Mucosa of descending colon (tissue), 3 donors: ENCODE results near the gene SHROOM2. TPM values are rescaled to one million over a fixed set of nuclear protein-coding genes. Genes with fewer than 3 reads are reported as not detected.

Experiments
- ATAC-seq: fragments of 200-7000 bp; cut with Tn5 transposase; one replicate; pipeline ENCODE4 v1.9.1; 2020; ENCODE audit warnings: mild to moderate bottlenecking, moderate library complexity
- DNase-seq, 3 donors: peaks; one replicate each; pipeline ENCODE4 v3.0.0-alpha.2; 2020
- H3K36me3 ChIP-seq: fragments of 200-600 bp; one replicate; pipeline ENCODE4 v1.8.0; 2021; ENCODE audit warnings: low read depth, mild to moderate bottlenecking
- H3K4me1 ChIP-seq: fragments of 200-600 bp; one replicate; pipeline ENCODE4 v1.8.0; 2021; ENCODE audit warnings: low read depth, mild to moderate bottlenecking
- H3K4me3 ChIP-seq: fragments of 200-600 bp; one replicate; pipeline ENCODE4 v1.8.0; 2021; ENCODE audit warnings: mild to moderate bottlenecking
- H3K9me3 ChIP-seq: fragments of 200-600 bp; one replicate; pipeline ENCODE4 v1.8.0; 2021; ENCODE audit warnings: mild to moderate bottlenecking
- intact Hi-C, 2 donors: fragments of 100-400 bp; cut with DNase I in 1 of 2; cut with micrococcal nuclease in 1 of 2; formaldehyde crosslinking; loops; one replicate each; pipeline versions ENCODE4 v1.11.0 to v1.11.1; 2022; cut with DNase I, micrococcal nuclease
- total RNA-seq, 3 donors: library from RNA; stranded (reverse); fragmentation: NEBNext Ultra II Directional in 2 of 3; extraction: Animal tissue kit (Norgen Biotek cat#: 25700) in 2 of 3; gene quantifications; one replicate each; pipeline versions ENCODE4 v1.2.1 to v1.2.4, GENCODE V29; 2021 to 2023
- TF ChIP-seq, protein P1 (sequence below): fragments of 200-600 bp; IDR thresholded peaks from one replicate; pipeline ENCODE4 v1.8.0; 2022; ENCODE audit warnings: antibody characterized with exemption, mild to moderate bottlenecking
- donor health status: DM: no; HTN: no; CAD: no; lungs with moderate emphysema.
- donor health status: DM: no; HTN: no; CAD: no.
- donor health status: DM: no; HTN: yes; CAD: no.

The SHROOM2 gene
- total RNA-seq, 3 donors from 2014 or later, result 1.2 to 11.5 (median 5.1) TPM

DNA sequence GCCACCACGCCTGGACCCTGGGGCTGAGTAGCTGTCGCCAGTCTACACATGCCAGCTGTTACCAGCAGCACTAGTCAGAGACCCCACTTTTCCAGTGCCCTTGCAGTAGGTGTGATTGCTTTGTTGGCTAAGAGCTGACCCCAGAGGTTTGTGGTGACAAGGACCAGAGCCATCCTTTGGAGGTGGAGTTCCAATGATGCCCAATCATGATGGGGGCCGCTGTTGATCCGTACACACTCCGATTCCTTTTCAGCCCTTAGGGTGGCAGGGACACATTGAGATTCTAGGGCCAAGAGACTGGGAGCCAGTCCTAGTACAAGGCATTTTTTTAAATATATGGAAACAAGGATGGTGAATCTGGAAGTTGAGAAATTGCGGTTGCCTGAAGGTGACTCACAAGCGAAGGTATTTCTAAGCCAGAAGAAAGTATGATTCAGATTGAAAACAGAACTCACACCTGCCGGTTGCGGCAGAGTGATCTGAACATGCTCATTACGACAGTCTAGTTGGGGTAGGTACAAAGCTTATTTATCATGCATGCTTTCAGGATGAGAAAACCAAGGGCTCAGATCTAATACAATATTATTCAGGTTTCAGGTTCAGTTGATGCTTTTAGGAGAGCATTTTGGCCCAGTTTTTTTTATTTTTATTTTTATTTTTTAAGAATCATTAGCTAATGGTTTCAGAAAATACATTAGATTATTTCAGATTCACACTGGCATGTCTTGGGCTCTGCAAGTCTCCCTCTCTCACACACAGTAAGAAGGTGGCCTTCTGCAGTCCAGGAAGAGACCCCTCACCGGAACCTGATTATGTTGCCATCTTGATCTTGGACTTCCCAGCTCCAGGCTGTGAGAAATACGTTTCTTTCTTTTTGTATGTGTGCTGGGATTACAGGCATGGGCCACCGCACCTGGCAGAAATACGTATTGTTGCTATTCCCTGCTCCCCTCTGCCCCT is 43.4 kb downstream of the SHROOM2 start:
- H3K4me3 ChIP-seq, result no peak overlapping the region
- intact Hi-C loops, result no loop called here
- no peak for DNase-seq
- H3K9me3 ChIP-seq, result no peaks in the 10 kb centered on the region
- H3K36me3 ChIP-seq, result no peaks in the 10 kb centered on the region
- ATAC-seq, result no peak
- H3K4me1 ChIP-seq, result no peaks in the 10 kb centered on the region
- TF ChIP-seq, protein P1, sequence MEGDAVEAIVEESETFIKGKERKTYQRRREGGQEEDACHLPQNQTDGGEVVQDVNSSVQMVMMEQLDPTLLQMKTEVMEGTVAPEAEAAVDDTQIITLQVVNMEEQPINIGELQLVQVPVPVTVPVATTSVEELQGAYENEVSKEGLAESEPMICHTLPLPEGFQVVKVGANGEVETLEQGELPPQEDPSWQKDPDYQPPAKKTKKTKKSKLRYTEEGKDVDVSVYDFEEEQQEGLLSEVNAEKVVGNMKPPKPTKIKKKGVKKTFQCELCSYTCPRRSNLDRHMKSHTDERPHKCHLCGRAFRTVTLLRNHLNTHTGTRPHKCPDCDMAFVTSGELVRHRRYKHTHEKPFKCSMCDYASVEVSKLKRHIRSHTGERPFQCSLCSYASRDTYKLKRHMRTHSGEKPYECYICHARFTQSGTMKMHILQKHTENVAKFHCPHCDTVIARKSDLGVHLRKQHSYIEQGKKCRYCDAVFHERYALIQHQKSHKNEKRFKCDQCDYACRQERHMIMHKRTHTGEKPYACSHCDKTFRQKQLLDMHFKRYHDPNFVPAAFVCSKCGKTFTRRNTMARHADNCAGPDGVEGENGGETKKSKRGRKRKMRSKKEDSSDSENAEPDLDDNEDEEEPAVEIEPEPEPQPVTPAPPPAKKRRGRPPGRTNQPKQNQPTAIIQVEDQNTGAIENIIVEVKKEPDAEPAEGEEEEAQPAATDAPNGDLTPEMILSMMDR, result no peak

DNA sequence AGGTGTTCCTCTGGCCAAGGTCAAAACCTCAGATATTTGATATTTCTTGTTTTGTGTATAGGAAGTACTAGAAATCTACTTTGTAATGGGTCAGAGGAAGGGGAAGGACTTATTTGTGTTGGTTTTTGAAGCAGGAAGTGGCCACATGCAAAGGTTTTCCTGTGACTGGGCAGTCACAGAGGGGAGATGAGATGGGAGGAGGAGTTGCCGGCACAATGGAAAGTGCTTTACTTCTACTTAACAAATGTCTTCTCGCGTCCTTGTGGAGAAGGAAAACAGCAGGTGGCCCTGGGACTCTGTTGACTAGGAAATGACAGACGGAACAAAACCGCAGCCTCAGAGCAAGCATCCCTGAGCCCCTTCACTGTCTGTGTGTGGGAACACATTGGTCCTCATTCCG is 46.6 kb downstream of the SHROOM2 start:
- Histone ChIP-seq H3K36me3 (no peaks in the 10 kb centered on the region), H3K4me1 (no peaks in the 10 kb centered on the region), H3K9me3 (no peaks in the 10 kb centered on the region), H3K4me3 (no peak overlapping the region)
- DNase-seq, result no peak
- no peak for ATAC-seq
- TF ChIP-seq, protein P1, result no peak
- intact Hi-C loops, result no loop called here

DNA sequence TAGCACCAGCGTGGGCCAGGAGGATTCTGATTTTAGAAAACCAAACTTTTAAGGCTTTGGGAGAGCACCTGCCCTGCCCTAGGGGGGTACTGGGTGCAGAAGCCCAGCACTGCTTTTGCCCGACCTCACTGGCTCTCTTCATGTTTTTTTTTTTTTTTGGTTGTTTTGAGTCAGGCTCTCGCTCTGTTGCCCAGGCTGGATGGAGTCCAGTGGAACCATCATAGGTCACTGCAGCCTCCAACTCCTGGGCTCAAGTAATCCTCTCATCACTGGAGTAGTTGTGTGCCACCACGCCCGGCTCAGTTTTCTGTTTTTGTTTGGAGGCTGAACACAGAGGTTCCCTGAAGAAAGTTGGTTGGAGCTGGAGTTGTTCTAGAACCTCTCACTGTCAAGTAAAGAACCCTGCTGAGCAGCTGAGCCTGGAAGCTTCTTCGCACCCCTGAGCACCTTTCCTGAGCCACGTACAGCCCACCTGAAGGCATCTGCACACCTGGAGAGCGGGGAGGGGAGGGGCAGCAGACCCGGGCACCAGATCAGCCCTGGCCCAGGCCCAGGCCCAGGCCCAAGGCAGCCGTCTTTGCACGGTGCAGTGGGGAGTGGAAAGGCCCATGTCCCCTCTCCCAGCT is 49.5 kb downstream of the SHROOM2 start:
- H3K36me3 ChIP-seq, result no peaks in the 10 kb centered on the region
- no peaks in the 10 kb centered on the region for H3K9me3 ChIP-seq
- H3K4me1 ChIP-seq, result no peaks in the 10 kb centered on the region
- intact Hi-C loops, result no loop called here
- no peak overlapping the region for H3K4me3 ChIP-seq
- TF ChIP-seq, protein P1, result no peak
- ATAC-seq (no peak), DNase-seq (no peak)

DNA sequence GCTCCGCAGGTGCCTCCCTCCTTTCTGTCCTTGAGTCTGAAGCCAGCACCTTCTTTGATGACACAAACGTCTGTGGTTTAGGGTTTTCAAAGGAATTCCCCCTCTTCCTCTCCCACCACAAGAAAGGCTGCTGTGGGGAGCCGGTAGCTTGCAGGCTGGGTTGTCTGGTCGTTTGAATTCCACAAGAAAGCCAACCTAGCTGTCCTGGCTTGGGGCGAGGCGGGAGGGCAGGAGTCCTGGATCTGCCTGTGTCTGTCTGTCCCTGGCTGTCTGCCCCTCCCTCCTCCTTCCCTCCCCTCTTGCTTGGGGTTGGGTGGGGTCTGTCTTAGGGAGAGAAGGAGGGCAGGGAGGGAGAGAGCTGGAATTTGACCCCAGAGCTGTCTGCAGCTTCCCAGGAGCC is 56.3 kb downstream of the SHROOM2 start:
- Histone ChIP-seq H3K36me3 (no peaks in the 10 kb centered on the region), H3K4me1 (peaks cover 2% of the 10 kb centered on the region), H3K4me3 (no peak overlapping the region), H3K9me3 (no peaks in the 10 kb centered on the region)
- DNase-seq (peak in 2 of 3 donors; percentile 38 to 54), ATAC-seq (peak; percentile 55)
- intact Hi-C loops, result no loop called here
- TF ChIP-seq, protein P1, result no peak

DNA sequence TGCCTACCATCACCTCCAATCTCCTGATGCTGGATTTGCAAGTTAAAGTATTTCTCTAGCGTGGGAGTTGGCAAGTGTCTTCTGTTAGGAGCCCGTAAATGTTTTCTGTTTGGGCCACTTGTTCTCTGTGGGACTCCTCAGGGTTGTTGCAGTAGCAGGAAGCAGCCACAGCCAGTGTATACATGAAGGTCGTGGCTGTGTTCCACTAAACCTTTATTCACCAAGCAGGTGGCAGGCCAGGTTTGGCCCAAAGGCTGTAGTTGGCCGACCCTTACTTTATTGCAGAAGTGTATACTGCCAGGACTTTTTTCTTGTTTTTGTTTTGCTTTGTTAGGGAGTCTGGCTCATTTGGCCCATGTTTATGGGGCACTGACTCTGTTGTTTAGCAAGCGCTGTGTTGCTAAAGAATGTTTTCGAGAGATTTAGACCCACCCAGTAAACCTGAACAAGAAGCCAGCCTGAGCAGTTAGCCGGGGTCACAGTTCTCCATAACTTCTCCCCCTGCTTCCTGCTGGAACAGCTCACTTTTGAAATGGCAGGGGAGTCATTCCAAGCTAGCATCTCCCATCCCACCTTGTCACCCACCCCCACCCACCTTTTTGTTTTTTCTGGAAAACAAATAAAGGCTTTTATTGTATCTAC is 58.8 kb downstream of the SHROOM2 start:
- intact Hi-C loops, result no loop called here
- Histone ChIP-seq H3K4me1 (peaks cover 2% of the 10 kb centered on the region), H3K4me3 (no peak overlapping the region), H3K9me3 (no peaks in the 10 kb centered on the region), H3K36me3 (no peaks in the 10 kb centered on the region)
- ATAC-seq (no peak), DNase-seq (no peak)
- TF ChIP-seq, protein P1, result no peak
